Measurements from ENCODE around the gene KRTAP19-7. TPM values are rescaled to one million over a fixed set of nuclear protein-coding genes. Genes with fewer than 3 reads are reported as not detected.

Gene KRTAP19-7
- total and polyA plus RNA-seq, 2 experiments from 2014 or later, result not detected

DNA sequence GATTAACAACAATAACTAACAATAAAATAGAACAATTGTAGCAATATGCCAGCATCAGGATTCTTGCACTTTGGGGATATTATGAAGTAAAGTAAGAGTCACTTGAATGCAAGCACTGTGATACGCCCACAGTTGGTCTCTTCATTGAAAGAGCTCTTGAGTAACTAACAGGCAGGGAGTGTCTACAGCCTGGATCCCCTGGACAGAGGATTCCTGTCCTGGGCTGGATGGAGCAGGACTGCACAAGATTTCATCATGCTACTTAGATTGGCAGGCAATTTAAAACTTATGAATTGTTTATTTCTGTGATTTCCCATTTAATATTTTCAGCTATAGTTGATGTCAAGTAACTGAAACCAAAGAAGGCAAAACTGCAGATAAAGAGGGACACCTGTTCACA is 45.4 kb downstream of the KRTAP19-7 start:
- no peak overlapping the region for H3K4me2 ChIP-seq
- no peaks in the 10 kb centered on the region for H3K9me2 ChIP-seq (replicated peaks; ENCODE audit: insufficient read depth)
- WGBS (ENCODE audit: low lambda C conversion rate, missing lambda C conversion rate), result 71% methylated on average over 1 of the region's 1 CpG
- no peaks in the 10 kb centered on the region for H3K27me3 ChIP-seq
- TF ChIP-seq, protein P1, sequence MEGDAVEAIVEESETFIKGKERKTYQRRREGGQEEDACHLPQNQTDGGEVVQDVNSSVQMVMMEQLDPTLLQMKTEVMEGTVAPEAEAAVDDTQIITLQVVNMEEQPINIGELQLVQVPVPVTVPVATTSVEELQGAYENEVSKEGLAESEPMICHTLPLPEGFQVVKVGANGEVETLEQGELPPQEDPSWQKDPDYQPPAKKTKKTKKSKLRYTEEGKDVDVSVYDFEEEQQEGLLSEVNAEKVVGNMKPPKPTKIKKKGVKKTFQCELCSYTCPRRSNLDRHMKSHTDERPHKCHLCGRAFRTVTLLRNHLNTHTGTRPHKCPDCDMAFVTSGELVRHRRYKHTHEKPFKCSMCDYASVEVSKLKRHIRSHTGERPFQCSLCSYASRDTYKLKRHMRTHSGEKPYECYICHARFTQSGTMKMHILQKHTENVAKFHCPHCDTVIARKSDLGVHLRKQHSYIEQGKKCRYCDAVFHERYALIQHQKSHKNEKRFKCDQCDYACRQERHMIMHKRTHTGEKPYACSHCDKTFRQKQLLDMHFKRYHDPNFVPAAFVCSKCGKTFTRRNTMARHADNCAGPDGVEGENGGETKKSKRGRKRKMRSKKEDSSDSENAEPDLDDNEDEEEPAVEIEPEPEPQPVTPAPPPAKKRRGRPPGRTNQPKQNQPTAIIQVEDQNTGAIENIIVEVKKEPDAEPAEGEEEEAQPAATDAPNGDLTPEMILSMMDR (IDR thresholded peaks at IDR 0.05; ENCODE audit: poor library complexity), result no peak
- H2AFZ ChIP-seq, result no peak overlapping the region
- no peaks in the 10 kb centered on the region for H3K4me1 ChIP-seq (ENCODE audit: insufficient read depth)
- no peak overlapping the region for H3K4me3 ChIP-seq
- H3K9me3 ChIP-seq (ENCODE audit: low read depth), result no peaks in the 10 kb centered on the region
- no peak for DNase-seq (ENCODE audit: low spot score)
- no peaks in the 10 kb centered on the region for H3K79me2 ChIP-seq
- H4K20me1 ChIP-seq (ENCODE audit: insufficient read depth, poor library complexity, severe bottlenecking), result no peaks in the 10 kb centered on the region
- H3K27ac ChIP-seq, result no peak overlapping the region
- H3K36me3 ChIP-seq (replicated peaks; ENCODE audit: insufficient read depth, low read depth), result no peaks in the 10 kb centered on the region

Small RNA genes within 50 kb of the gene (small RNA-seq; reads per million reads assigned to genes)
- gene AP000567.1, result not detected
- not detected for gene KRTAP19-10P
- gene KRTAP19-11P, result not detected
- not detected for gene KRTAP22-1
- gene KRTAP22-2, result not detected

Other genes with a start within 250 kb of the KRTAP19-7 start
- not detected in 2 replicates for gene KRTAP26-1, start 241.0 kb downstream of the KRTAP19-7 start, total RNA-seq
- gene KRTAP26-1, start 241.0 kb downstream of the KRTAP19-7 start, polyA plus RNA-seq, result not detected in 2 replicates
- not detected in 2 replicates for gene KRTAP27-1, start 223.6 kb downstream of the KRTAP19-7 start, total RNA-seq
- not detected in 2 replicates for gene KRTAP27-1, start 223.6 kb downstream of the KRTAP19-7 start, polyA plus RNA-seq
- not detected in 2 replicates for gene KRTAP23-1, start 212.7 kb downstream of the KRTAP19-7 start, total RNA-seq
- not detected in 2 replicates for gene KRTAP23-1, start 212.7 kb downstream of the KRTAP19-7 start, polyA plus RNA-seq
- not detected in 2 replicates for gene KRTAP13-2, start 189.0 kb downstream of the KRTAP19-7 start, total RNA-seq
- not detected in 2 replicates for gene KRTAP13-2, start 189.0 kb downstream of the KRTAP19-7 start, polyA plus RNA-seq
- gene KRTAP13-1, start 165.3 kb downstream of the KRTAP19-7 start, total RNA-seq, result not detected in 2 replicates
- gene KRTAP13-1, start 165.3 kb downstream of the KRTAP19-7 start, polyA plus RNA-seq, result not detected in 2 replicates
- not detected in 2 replicates for gene KRTAP13-3, start 135.4 kb downstream of the KRTAP19-7 start, total RNA-seq
- gene KRTAP13-3, start 135.4 kb downstream of the KRTAP19-7 start, polyA plus RNA-seq, result not detected in 2 replicates
- gene KRTAP13-4, start 131.1 kb downstream of the KRTAP19-7 start, total RNA-seq, result not detected in 2 replicates
- gene KRTAP13-4, start 131.1 kb downstream of the KRTAP19-7 start, polyA plus RNA-seq, result not detected in 2 replicates
- gene KRTAP15-1, start 121.0 kb downstream of the KRTAP19-7 start, total RNA-seq, result not detected in 2 replicates
- gene KRTAP15-1, start 121.0 kb downstream of the KRTAP19-7 start, polyA plus RNA-seq, result not detected in 2 replicates
- not detected in 2 replicates for gene KRTAP19-1, start 80.9 kb downstream of the KRTAP19-7 start, total RNA-seq
- gene KRTAP19-1, start 80.9 kb downstream of the KRTAP19-7 start, polyA plus RNA-seq, result not detected in 2 replicates
- gene KRTAP19-2, start 73.9 kb downstream of the KRTAP19-7 start, total RNA-seq, result not detected in 2 replicates
- gene KRTAP19-2, start 73.9 kb downstream of the KRTAP19-7 start, polyA plus RNA-seq, result not detected in 2 replicates
- not detected in 2 replicates for gene KRTAP19-3, start 69.3 kb downstream of the KRTAP19-7 start, total RNA-seq
- gene KRTAP19-3, start 69.3 kb downstream of the KRTAP19-7 start, polyA plus RNA-seq, result not detected in 2 replicates
- not detected in 2 replicates for gene KRTAP19-4, start 64.1 kb downstream of the KRTAP19-7 start, total RNA-seq
- not detected in 2 replicates for gene KRTAP19-4, start 64.1 kb downstream of the KRTAP19-7 start, polyA plus RNA-seq
- gene KRTAP19-5, start 59.2 kb downstream of the KRTAP19-7 start, total RNA-seq, result not detected in 2 replicates
- gene KRTAP19-5, start 59.2 kb downstream of the KRTAP19-7 start, polyA plus RNA-seq, result not detected in 2 replicates
- not detected in 2 replicates for gene KRTAP19-6, start 19.4 kb downstream of the KRTAP19-7 start, total RNA-seq
- gene KRTAP19-6, start 19.4 kb downstream of the KRTAP19-7 start, polyA plus RNA-seq, result not detected in 2 replicates
- not detected in 2 replicates for gene KRTAP22-2, start 29.1 kb upstream of the KRTAP19-7 start, total RNA-seq
- not detected in 2 replicates for gene KRTAP22-2, start 29.1 kb upstream of the KRTAP19-7 start, polyA plus RNA-seq
- not detected in 2 replicates for gene KRTAP6-3, start 31.1 kb upstream of the KRTAP19-7 start, total RNA-seq
- gene KRTAP6-3, start 31.1 kb upstream of the KRTAP19-7 start, polyA plus RNA-seq, result not detected in 2 replicates
- not detected in 2 replicates for gene KRTAP6-2, start 37.6 kb upstream of the KRTAP19-7 start, total RNA-seq
- gene KRTAP6-2, start 37.6 kb upstream of the KRTAP19-7 start, polyA plus RNA-seq, result not detected in 2 replicates
- not detected in 2 replicates for gene KRTAP22-1, start 39.8 kb upstream of the KRTAP19-7 start, total RNA-seq
- gene KRTAP22-1, start 39.8 kb upstream of the KRTAP19-7 start, polyA plus RNA-seq, result not detected in 2 replicates
- gene KRTAP6-1, start 52.6 kb upstream of the KRTAP19-7 start, total RNA-seq, result not detected in 2 replicates
- gene KRTAP6-1, start 52.6 kb upstream of the KRTAP19-7 start, polyA plus RNA-seq, result not detected in 2 replicates
- gene KRTAP20-1, start 55.1 kb upstream of the KRTAP19-7 start, total RNA-seq, result not detected in 2 replicates
- gene KRTAP20-1, start 55.1 kb upstream of the KRTAP19-7 start, polyA plus RNA-seq, result not detected in 2 replicates
- gene KRTAP20-4, start 59.3 kb upstream of the KRTAP19-7 start, total RNA-seq, result not detected in 2 replicates
- not detected in 2 replicates for gene KRTAP20-4, start 59.3 kb upstream of the KRTAP19-7 start, polyA plus RNA-seq
- gene KRTAP20-2, start 73.9 kb upstream of the KRTAP19-7 start, total RNA-seq, result not detected in 2 replicates
- not detected in 2 replicates for gene KRTAP20-2, start 73.9 kb upstream of the KRTAP19-7 start, polyA plus RNA-seq
- gene KRTAP20-3, start 81.5 kb upstream of the KRTAP19-7 start, total RNA-seq, result not detected in 2 replicates
- gene KRTAP20-3, start 81.5 kb upstream of the KRTAP19-7 start, polyA plus RNA-seq, result not detected in 2 replicates
- not detected in 2 replicates for gene KRTAP21-3, start 157.5 kb upstream of the KRTAP19-7 start, total RNA-seq
- gene KRTAP21-3, start 157.5 kb upstream of the KRTAP19-7 start, polyA plus RNA-seq, result not detected in 2 replicates
- not detected in 2 replicates for gene KRTAP21-2, start 185.9 kb upstream of the KRTAP19-7 start, total RNA-seq
- not detected in 2 replicates for gene KRTAP21-2, start 185.9 kb upstream of the KRTAP19-7 start, polyA plus RNA-seq
- gene KRTAP21-1, start 194.1 kb upstream of the KRTAP19-7 start, total RNA-seq, result not detected in 2 replicates
- not detected in 2 replicates for gene KRTAP21-1, start 194.1 kb upstream of the KRTAP19-7 start, polyA plus RNA-seq

Measured in hepatocyte (in vitro differentiated cells).